ENCODE results near the gene NDUFS3.
"Not testable (repeated sequence)": the region's sequence is repeated elsewhere in the genome, so short reads cannot be mapped to it uniquely, and the experiment has no call there.

Gene NDUFS3

DNA sequence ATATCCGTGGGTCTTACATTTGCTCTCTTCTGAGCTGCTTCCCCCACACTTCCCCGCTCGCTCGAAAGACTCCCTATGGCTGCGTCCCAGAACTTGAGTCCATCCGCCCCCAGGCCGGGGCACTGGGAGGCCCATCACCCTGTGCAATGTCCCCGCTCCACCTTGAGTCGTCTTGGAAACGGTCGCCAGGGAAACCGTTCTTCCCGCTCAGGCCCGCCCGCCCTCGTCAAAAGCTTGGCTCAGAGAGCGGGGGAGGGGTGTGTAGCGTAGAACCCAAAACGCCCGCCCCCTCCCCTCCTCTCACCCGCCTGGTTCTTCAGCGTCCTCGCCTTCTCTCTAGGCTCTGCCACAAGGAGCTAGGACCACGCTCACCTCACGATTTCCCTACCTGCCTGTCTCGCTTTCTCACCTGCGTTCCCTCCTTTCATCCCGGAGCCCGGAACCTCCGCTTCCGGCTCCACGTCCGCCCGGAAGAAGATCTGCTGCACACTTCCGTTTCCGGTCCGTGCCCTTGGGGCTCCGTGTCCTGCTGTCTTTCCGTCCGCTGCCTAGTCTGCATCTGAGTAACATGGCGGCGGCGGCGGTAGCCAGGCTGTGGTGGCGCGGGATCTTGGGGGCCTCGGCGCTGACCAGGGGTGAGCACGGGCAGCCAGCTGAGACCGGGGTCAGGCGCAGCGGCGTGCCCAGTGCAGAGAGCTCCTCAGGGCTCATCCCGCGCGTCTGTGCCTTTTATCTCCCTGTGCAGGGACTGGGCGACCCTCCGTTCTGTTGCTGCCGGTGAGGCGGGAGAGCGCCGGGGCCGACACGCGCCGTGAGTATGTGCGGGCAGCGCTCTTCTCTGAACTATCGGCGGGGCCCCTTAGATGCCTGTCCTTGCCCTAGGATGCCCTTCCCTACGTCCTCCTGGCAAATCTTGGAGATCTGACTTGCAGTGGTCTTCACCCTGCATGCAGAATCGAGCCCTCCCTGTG is at the start of gene NDUFS3, which contains the start of gene KBTBD4:
Gene NDUFS3, plus strand, starts transcription at position 551 of the 971 bp plus-strand sequence. Its CDS starts 18 bp downstream, at position 569.
Gene KBTBD4, minus strand, starts transcription at position 447 of the 971 bp plus-strand sequence. Its CDS starts 19 bp downstream, at position 428.
- peak; percentile 74 for DNase-seq (ENCODE audit: low read depth)
- H3K4me3 ChIP-seq (ENCODE audit: low read depth, low read length): peak within 1 kb of the TSS; percentile 79
- TF ChIP-seq, protein P1, sequence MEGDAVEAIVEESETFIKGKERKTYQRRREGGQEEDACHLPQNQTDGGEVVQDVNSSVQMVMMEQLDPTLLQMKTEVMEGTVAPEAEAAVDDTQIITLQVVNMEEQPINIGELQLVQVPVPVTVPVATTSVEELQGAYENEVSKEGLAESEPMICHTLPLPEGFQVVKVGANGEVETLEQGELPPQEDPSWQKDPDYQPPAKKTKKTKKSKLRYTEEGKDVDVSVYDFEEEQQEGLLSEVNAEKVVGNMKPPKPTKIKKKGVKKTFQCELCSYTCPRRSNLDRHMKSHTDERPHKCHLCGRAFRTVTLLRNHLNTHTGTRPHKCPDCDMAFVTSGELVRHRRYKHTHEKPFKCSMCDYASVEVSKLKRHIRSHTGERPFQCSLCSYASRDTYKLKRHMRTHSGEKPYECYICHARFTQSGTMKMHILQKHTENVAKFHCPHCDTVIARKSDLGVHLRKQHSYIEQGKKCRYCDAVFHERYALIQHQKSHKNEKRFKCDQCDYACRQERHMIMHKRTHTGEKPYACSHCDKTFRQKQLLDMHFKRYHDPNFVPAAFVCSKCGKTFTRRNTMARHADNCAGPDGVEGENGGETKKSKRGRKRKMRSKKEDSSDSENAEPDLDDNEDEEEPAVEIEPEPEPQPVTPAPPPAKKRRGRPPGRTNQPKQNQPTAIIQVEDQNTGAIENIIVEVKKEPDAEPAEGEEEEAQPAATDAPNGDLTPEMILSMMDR (IDR thresholded peaks at IDR 0.05; ENCODE audit: low read depth, low read length, missing control alignments): no peak

DNA sequence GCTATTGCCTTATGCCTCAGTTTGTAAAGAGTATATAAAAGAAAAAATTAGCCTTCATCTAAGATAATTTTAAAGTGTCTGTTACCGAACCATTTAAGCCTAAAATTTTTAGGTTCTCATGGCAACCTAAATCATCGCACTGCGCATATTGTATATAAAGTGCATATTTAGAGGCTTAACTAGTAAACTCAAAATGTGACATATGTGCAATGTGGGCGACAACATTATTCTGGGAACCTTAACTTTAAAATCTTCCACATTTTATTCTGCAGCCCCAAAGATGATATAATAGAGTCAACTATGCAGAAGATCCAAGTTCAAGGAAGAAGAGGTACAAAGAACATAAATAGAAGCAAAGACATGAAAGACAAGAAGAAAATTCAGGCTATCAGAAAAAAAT is 48.9 kb upstream of the NDUFS3 start:
- DNase-seq (ENCODE audit: low read depth): no peak
- H3K4me3 ChIP-seq (ENCODE audit: low read depth, low read length): no peak overlapping the region
- TF ChIP-seq, protein P1 (IDR thresholded peaks at IDR 0.05; ENCODE audit: low read depth, low read length, missing control alignments): no peak

DNA sequence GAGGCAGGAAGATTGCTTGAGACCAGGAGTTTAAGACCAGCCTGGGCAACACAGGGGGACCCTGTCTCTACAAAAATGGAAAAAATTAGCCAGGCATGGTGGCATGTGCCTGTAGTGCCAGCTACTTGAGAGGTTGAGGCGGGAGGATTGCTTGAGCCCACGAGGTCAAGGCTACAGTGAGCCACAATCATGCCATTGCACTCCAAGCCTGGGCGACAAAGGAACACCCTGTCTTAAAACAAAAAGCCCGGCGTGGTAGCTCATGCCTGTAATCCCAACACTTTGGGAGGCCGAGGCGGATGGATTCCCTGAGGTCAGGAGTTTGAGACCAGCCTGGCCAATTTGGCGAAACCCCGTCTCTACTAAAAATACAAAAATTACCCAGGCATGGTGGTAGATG is 48.2 kb upstream of the NDUFS3 start:
- not testable (repeated sequence) for H3K4me3 ChIP-seq (ENCODE audit: low read depth, low read length); DNase-seq (ENCODE audit: low read depth)

DNA sequence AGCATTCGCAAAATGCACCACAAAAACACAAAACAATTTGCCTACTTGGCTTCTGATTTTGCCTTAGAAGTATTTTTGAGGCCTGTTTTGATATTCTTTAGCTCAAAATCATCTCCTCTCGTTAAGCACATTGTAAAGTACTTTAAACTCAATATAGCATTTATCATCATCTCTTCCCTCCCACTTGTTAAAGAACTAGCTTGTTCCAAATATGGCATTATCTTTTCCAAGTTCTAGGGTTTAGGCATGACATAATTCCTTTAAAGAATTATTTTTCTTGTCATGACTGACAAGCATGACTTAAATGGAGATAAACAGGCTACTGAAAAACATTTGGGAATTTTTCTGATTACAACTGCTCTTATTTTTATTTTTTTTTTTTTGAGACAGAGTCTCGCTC is 47.2 kb upstream of the NDUFS3 start:
- no peak for DNase-seq (ENCODE audit: low read depth)
- H3K4me3 ChIP-seq (ENCODE audit: low read depth, low read length): no peak overlapping the region
- TF ChIP-seq, protein P1 (IDR thresholded peaks at IDR 0.05; ENCODE audit: low read depth, low read length, missing control alignments): no peak

DNA sequence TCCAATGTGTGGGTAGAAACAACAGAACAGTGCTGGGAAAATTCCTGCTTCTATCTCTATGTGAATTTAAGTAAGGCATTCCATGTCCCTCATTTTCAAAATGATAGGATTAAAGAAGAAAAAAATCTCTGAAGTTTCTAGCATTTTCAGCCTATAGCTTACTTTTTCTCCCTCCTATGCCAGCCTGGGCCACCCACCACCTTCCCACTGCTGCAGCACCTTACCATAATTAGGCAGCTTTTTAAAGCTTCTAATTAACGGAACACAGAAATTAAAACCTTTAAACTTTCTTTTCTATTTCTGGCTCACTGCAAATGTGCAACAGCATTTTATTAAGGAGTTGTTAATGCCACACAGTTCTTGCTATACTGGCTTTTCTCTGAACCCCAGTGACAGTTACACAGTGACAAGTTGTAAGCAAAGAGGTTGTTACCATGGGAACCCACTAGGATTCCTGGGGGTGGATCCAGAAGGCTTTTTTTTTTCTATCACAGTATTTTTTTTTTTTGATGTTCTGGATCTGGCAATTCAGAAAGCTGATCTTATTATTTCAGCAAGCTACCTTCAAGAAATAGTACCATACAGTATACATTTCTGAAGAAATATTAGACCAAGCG is 46.2 kb upstream of the NDUFS3 start:
- H3K4me3 ChIP-seq (ENCODE audit: low read depth, low read length): no peak overlapping the region
- TF ChIP-seq, protein P1 (IDR thresholded peaks at IDR 0.05; ENCODE audit: low read depth, low read length, missing control alignments): no peak
- no peak for DNase-seq (ENCODE audit: low read depth)

DNA sequence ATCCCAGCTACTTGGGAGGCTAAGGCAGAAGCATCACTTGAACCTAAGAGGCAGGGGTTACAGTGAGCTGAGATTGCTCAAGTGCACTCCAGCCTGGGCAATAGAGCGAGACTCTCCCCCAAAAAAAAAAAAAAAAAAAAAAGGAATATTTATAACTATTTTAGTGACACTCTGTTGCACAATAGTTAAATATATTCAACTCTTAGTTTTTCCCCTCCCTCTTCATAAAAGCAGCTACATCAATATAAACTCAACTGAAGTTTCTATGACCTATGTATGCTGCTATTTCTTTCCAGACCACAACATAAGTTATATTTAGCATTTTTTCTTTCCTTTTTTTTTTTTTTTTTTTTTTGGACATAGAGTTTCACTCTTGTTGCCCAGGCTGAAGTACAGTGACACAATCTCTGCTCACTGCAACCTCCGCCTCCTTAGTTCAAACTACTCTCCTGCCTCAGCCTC is 45.2 kb upstream of the NDUFS3 start:
- H3K4me3 ChIP-seq (ENCODE audit: low read depth, low read length): no peak overlapping the region
- TF ChIP-seq, protein P1 (IDR thresholded peaks at IDR 0.05; ENCODE audit: low read depth, low read length, missing control alignments): no peak
- DNase-seq (ENCODE audit: low read depth): no peak

DNA sequence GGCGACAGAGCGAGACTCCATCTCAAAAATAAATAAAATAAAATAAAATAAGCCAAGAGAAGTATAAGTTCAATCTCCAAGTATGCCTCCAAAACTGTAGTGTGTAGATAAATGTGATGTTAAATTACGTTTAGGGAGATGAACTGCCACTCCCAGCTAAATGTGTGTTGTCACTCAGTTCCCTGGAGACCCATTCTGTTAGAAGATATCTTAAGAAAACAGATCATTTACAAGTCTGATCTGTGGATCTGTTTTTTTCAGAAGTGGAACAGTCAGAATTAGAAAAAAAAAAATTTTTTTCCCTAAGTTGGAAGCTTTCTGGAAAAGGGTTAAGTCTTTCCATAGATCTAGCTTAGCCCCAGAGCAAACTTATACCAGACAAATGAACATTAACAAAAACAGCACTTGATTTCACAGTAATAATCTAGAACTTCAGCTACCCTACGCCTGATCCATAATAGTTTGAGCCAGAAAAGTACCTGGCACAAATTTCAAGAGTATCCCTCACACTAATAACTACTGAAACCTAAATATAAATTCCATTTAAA is 44.1 kb upstream of the NDUFS3 start:
- DNase-seq (ENCODE audit: low read depth): no peak
- TF ChIP-seq, protein P1 (IDR thresholded peaks at IDR 0.05; ENCODE audit: low read depth, low read length, missing control alignments): no peak

More for the DNA sequence above, 44.1 kb upstream of the NDUFS3 start:
- H3K4me3 ChIP-seq (ENCODE audit: low read depth, low read length): no peak overlapping the region
